ENCODE data around the gene LRCH3. TPM values are rescaled to one million over a fixed set of nuclear protein-coding genes. Genes with fewer than 3 reads are reported as not detected.

Gene LRCH3
- total and polyA plus RNA-seq, 2 of the 13 experiments (the other 11 are each of a cell fraction or from before 2014, with no cell fraction given), result 25.5 to 103 TPM

- Histone ChIP-seq H3K4me1 (ENCODE audit: insufficient read depth, low read length) (peaks cover 16% of the 10 kb centered on the region), H3K9me3 (ENCODE audit: low read length) (no peaks in the 10 kb centered on the region), H3K4me2 (ENCODE audit: low read depth, low read length) (no peak overlapping the region), H3K9ac (ENCODE audit: insufficient read depth, low read depth, low read length) (no peak overlapping the region), H4K20me1 (ENCODE audit: insufficient read depth, low read length) (no peaks in the 10 kb centered on the region), H2AFZ (ENCODE audit: low read length) (no peak overlapping the region), H3K36me3 (replicated peaks in 1 of 2; ENCODE audit: control insufficient read depth in 1 of 2, insufficient read depth in 2 of 2, low read length in 2 of 2) (no peaks in the 10 kb centered on the region; a peak in 1 of 5 replicates), H3K79me2 (ENCODE audit: insufficient read depth, low read length) (peaks cover 73% of the 10 kb centered on the region), H3K27ac (ENCODE audit: extremely low read length, insufficient read depth, low read length) (no peak overlapping the region), H3K4me3 (replicated peaks in 1 of 3; ENCODE audit: insufficient read depth in 1 of 3, low read depth in 2 of 3, low read length in 3 of 3) (no peak overlapping the region), H3K27me3 (ENCODE audit: control insufficient read depth in 1 of 2, insufficient read depth in 2 of 2, low read length in 2 of 2) (no peaks in the 10 kb centered on the region; a peak in 1 of 5 replicates)
- ChIA-PET POLR2A (no interaction called here), CTCF (ENCODE audit: low intra/inter-chr PET ratio, low total read pairs) (no interaction called here)
- no peak for FAIRE-seq
- TF ChIP-seq ZFP36L1 (CRISPR knock-in tag; IDR thresholded peaks at IDR 0.05) (no peak), SIN3B (IDR thresholded peaks at IDR 0.05; ENCODE audit: low read length) (no peak), ZNF550 (CRISPR knock-in tag; IDR thresholded peaks at IDR 0.05; ENCODE audit: borderline replicate concordance) (no peak), ATF7 (IDR thresholded peaks at IDR 0.05) (no peak), ATF7 (CRISPR knock-in tag; IDR thresholded peaks at IDR 0.05) (no peak), ZNF766 (CRISPR knock-in tag; IDR thresholded peaks at IDR 0.05; ENCODE audit: borderline replicate concordance) (no peak), HNRNPLL (IDR thresholded peaks at IDR 0.05; ENCODE audit: low read depth, low read length, poor library complexity, severe bottlenecking) (no peak), MZF1 (CRISPR knock-in tag; IDR thresholded peaks at IDR 0.05; ENCODE audit: borderline replicate concordance) (no peak), ZNF33B (CRISPR knock-in tag; IDR thresholded peaks at IDR 0.05) (no peak), ZNF484 (CRISPR knock-in tag; IDR thresholded peaks at IDR 0.05; ENCODE audit: borderline replicate concordance, low read depth) (no peak), RAD51 (IDR thresholded peaks at IDR 0.05; ENCODE audit: borderline replicate concordance) (no peak), IKZF1 (IDR thresholded peaks at IDR 0.05) (no peak), ZHX2 (IDR thresholded peaks at IDR 0.05; ENCODE audit: low read depth) (no peak), ZHX2 (CRISPR knock-in tag; IDR thresholded peaks at IDR 0.05; ENCODE audit: borderline replicate concordance) (no peak), ZSCAN9 (CRISPR knock-in tag; IDR thresholded peaks at IDR 0.05; ENCODE audit: borderline replicate concordance) (no peak), TSC22D2 (CRISPR knock-in tag; IDR thresholded peaks at IDR 0.05; ENCODE audit: borderline replicate concordance) (no peak)
- WGBS (ENCODE audit: low lambda C conversion rate), result 93% methylated on average over 6 of the region's 6 CpGs
- ATAC-seq, result no peak
- intact Hi-C loops (cut with micrococcal nuclease; ENCODE audit: unreplicated experiment) (no loop called here), in situ Hi-C loops (cut with HindIII; ENCODE audit: extremely low pct_ligation_motif_present, low pct_unique_long_range_greater_than_20kb) (no loop called here)
- DNase-seq (ENCODE audit: low spot score), result no peak
- no TSS peak for BruUV-seq (replicated peaks)
These were observed 19.8 kb downstream of the LRCH3 start for GRCh38 chr3:197810901-197811300.
